GM18858 (cell line): ENCODE results near the gene TMEM123.
A peak's percentile ranks its signal among the peaks of the same experiment; 100 is the strongest.

Experiments used
- ATAC-seq: cut with Tn5 transposase; IDR thresholded peaks from one replicate; pipeline ENCODE4 v1.9.1; 2021; ENCODE audit not compliant: unreplicated experiment

Gene TMEM123

GRCh38 chr11:102367364-102367763, 85.2 kb downstream of the TMEM123 start:
- no peak for ATAC-seq

DNA sequence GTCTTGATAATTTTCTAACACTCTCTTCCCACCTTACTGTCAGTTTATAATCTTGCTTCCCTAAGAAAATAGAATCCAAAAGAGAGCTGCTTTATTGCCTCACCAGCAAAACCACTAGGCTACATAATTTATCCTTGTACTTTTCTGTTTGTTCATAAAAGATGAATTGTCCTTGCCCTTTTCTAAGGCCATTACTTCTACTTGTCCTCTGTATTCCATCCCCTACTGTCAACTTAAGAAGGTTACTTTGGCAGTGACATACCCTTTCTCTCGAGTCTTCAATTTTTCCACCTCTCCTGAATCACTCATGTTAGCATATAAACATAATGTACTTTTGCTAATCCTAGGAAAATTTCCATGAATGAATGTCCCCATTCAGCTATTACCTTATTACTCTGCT, 87.6 kb downstream of the TMEM123 start:
- ATAC-seq, result no peak

DNA sequence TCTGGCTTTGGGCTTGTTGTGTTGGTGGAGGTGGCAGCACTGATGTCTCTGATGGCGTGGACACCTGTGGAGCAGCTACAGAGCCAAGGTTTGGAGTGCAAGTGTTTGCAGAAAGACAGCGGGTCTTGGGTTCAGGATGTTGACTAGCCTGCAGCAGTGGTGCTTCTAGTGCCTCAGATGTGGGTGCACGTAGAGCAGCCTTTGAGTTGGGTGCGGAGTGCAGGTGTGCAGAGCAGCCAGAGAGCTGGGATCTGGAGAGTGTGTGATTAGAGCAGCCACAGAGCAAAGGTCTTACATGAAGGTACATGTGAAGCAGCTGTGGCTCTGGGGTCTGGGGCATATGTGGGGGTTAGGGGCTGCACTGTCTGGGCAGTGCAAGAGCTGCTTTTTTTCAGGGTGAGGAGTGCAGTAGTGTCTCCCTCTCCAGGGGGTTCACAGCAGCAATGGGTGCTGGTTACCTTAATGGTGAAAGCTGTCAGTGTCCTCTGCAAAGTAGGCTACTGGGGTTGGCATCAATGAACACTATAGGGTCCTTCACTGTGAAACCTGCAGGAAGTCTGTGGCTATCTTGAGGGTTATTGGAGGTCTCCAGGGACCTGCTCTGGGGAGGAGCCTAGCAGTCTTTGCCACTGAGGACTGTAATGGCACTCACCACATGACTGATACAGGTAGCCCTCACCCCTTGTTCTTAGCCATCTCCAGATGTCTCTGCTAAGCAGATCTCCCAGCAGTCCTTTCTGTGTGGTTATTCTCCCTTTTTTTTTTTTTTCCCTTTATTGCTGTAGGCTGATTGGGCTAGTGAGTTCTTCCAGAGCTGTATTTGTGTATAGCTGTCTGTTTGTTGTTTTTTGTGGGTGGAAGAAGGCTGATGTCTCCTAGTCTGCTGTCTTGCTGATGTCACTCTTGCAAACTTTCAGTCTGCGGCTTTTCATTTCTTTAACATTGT, 91.2 kb downstream of the TMEM123 start:
- ATAC-seq, result peak; percentile 77

DNA sequence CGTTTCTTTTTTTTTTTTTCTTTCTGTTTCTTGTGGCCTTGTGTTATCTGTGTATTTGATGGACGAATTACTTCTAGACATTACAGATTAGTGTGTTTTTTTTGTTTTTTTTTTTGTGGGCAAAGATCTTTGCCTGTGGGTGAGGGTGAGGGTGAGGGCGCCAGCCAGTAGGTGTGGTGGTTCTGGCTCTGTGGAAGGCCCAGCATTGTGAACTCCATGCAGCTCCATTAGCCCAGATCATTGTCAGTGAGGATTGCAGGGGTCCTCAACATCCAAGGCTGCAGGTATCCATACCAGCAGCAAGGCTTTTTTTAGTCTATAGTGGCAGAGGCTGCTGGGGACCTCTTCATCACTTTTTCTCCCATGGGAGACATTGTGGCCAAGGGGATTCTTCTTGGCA, 91.9 kb downstream of the TMEM123 start:
- ATAC-seq, result no peak

GRCh38 chr11:102359372-102359771, 93.2 kb downstream of the TMEM123 start:
- ATAC-seq, result no peak

GRCh38 chr11:102357116-102357515, 95.4 kb downstream of the TMEM123 start:
- ATAC-seq, result no peak

- peak; percentile 22 for ATAC-seq
Observed at GRCh38 chr11:102347462-102348370, 104.8 kb downstream of the TMEM123 start.

- peak; percentile 76 for ATAC-seq
Observed at GRCh38 chr11:102346748-102347461, 105.7 kb downstream of the TMEM123 start, which contains the start of gene BIRC2. Gene BIRC2, plus strand, starts transcription at chr11:102347214. Its CDS starts 2,641 bp downstream, at chr11:102349855.

DNA sequence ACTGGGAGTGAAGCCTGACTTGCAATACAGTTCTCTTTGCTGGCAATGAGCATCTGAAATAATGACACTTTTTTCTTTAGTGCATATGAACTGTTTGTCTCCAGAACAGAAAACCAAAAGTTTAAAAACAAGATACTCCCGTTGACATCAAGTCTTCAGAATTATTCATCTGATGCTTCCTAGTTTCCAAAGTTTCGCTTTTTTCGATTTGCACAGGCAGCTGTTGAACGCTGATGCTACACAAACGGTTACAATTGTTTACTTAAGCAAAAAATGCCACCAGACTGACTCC, 106.2 kb downstream of the TMEM123 start:
- no peak for ATAC-seq
